Liver (tissue), 9 donors: Measurements from ENCODE around the gene FUS. TPM values are rescaled to one million over a fixed set of nuclear protein-coding genes. Genes with fewer than 3 reads are reported as not detected.
"Not testable (repeated sequence)": the region's sequence is repeated elsewhere in the genome, so short reads cannot be mapped to it uniquely, and the experiment has no call there.

Experiments
- DNase-seq: peaks from one replicate; pipeline ENCODE4 v3.0.0-alpha.2; 2017; ENCODE audit warnings: low spot score
- H3K27ac ChIP-seq, 2 donors: one replicate each; pipeline ENCODE4 v1.7.0; 2013; ENCODE audit warnings: inconsistent platforms in 2 of 2, low read length in 2 of 2, control low read depth in 1 of 2, low read depth in 1 of 2, mild to moderate bottlenecking in 1 of 2
- H3K27me3 ChIP-seq, 4 donors: one replicate each; pipeline versions ENCODE4 v1.6.1 to v1.7.0; 2013; ENCODE audit warnings: low read length in 3 of 4, inconsistent platforms in 1 of 4, mild to moderate bottlenecking in 1 of 4, moderate library complexity in 1 of 4; ENCODE audit not compliant: control insufficient read depth in 4 of 4, insufficient read depth in 4 of 4
- H3K36me3 ChIP-seq, 4 donors: one replicate each; pipeline versions ENCODE4 v1.6.1 to v1.7.0; 2013; ENCODE audit warnings: low read length in 3 of 4, mild to moderate bottlenecking in 3 of 4, low read depth in 1 of 4, moderate library complexity in 1 of 4; ENCODE audit not compliant: control insufficient read depth in 4 of 4, insufficient read depth in 3 of 4
- H3K4me1 ChIP-seq, 4 donors: one replicate each; pipeline versions ENCODE4 v1.6.1 to v1.7.0; 2013; ENCODE audit warnings: low read length in 3 of 4, mild to moderate bottlenecking in 3 of 4, moderate library complexity in 1 of 4; ENCODE audit not compliant: control insufficient read depth in 4 of 4, insufficient read depth in 4 of 4
- H3K4me3 ChIP-seq, 3 donors: one replicate each; pipeline versions ENCODE4 v1.6.1 to v1.7.0; 2013; ENCODE audit warnings: low read length in 3 of 3, control low read depth in 1 of 3, low read depth in 1 of 3, mild to moderate bottlenecking in 1 of 3
- H3K9ac ChIP-seq, 2 donors: one replicate each; pipeline ENCODE4 v1.7.0; 2013; ENCODE audit warnings: low read length in 2 of 2, mild to moderate bottlenecking in 2 of 2, moderate library complexity in 2 of 2, control low read depth in 1 of 2, low read depth in 1 of 2
- H3K9me3 ChIP-seq, 4 donors: one replicate each; pipeline versions ENCODE4 v1.6.1 to v1.7.0; 2013; ENCODE audit warnings: low read length in 3 of 4; ENCODE audit not compliant: control insufficient read depth in 4 of 4
- FOXA1 ChIP-seq: IDR thresholded peaks from 2 replicates; pipeline ENCODE4 v1.6.1; 2016; ENCODE audit warnings: antibody characterized with exemption
- FOXA2 ChIP-seq: IDR thresholded peaks from 2 replicates; pipeline ENCODE4 v1.6.1; 2016; ENCODE audit warnings: antibody characterized with exemption
- HNF4A ChIP-seq, 2 donors: conservative IDR thresholded peaks; 2 replicates each; pipeline ENCODE4 v1.6.1; 2016; ENCODE audit warnings: antibody characterized with exemption in 2 of 2, mild to moderate bottlenecking in 2 of 2
- MAX ChIP-seq: IDR thresholded peaks from 2 replicates; pipeline ENCODE4 v1.6.1; 2016; ENCODE audit warnings: antibody characterized with exemption
- RXRA ChIP-seq, 2 donors: IDR thresholded peaks; 2 replicates each; pipeline ENCODE4 v1.6.1; 2017 to 2018; ENCODE audit warnings: antibody characterized with exemption in 2 of 2, mild to moderate bottlenecking in 1 of 2
- SP1 ChIP-seq: IDR thresholded peaks from 2 replicates; pipeline ENCODE4 v1.6.1; 2018; ENCODE audit warnings: antibody characterized with exemption, mild to moderate bottlenecking
- TAF1 ChIP-seq: conservative IDR thresholded peaks from 2 replicates; pipeline ENCODE4 v1.6.1; 2016; ENCODE audit warnings: antibody characterized with exemption, mild to moderate bottlenecking
- YY1 ChIP-seq: IDR thresholded peaks from 2 replicates; pipeline ENCODE4 v1.6.1; 2016; ENCODE audit warnings: antibody characterized with exemption, mild to moderate bottlenecking
- WGBS: extraction: QIAGEN DNeasy Blood & Tissue Kit; methylation state at CpG from one replicate; pipeline ENCODE4 v1.1.7; 2013; 5-methylcytosine and 5-hydroxymethylcytosine counted together
- polyA plus RNA-seq, 2 donors: library from polyadenylated mRNA; stranded (reverse) in 1 of 2; unstranded in 1 of 2; fragments of 200-250 nt in 1 of 2; fragments of >200 nt in 1 of 2; fragmentation: Nextera tagmentation in 1 of 2; extraction: Ambion mirVana in 1 of 2; gene quantifications; one replicate each; pipeline versions ENCODE4 v1.2.1 to v1.2.3, GENCODE V29; 2013 to 2015
- total RNA-seq, 2 donors: library from RNA; depleted of rRNA; stranded (reverse); fragments of >200 nt; gene quantifications; one replicate each; pipeline ENCODE4 v1.2.3, GENCODE V29; 2014
- TF ChIP-seq, protein P1 (sequence below): fragments of 150-350 bp; IDR thresholded peaks from 2 replicates; pipeline ENCODE4 v1.5.1; 2017; ENCODE audit warnings: improper control_type of control experiment, low read depth, low read length; ENCODE audit not compliant: missing input control
- donor health status: healthy.
- donor health status: healthy.
- donor health status: healthy.
- donor health status: healthy.
- donor health status: healthy.

Gene FUS
- total and polyA plus RNA-seq, 4 donors = 7.5 to 51.5 (median 39.3) TPM

DNA sequence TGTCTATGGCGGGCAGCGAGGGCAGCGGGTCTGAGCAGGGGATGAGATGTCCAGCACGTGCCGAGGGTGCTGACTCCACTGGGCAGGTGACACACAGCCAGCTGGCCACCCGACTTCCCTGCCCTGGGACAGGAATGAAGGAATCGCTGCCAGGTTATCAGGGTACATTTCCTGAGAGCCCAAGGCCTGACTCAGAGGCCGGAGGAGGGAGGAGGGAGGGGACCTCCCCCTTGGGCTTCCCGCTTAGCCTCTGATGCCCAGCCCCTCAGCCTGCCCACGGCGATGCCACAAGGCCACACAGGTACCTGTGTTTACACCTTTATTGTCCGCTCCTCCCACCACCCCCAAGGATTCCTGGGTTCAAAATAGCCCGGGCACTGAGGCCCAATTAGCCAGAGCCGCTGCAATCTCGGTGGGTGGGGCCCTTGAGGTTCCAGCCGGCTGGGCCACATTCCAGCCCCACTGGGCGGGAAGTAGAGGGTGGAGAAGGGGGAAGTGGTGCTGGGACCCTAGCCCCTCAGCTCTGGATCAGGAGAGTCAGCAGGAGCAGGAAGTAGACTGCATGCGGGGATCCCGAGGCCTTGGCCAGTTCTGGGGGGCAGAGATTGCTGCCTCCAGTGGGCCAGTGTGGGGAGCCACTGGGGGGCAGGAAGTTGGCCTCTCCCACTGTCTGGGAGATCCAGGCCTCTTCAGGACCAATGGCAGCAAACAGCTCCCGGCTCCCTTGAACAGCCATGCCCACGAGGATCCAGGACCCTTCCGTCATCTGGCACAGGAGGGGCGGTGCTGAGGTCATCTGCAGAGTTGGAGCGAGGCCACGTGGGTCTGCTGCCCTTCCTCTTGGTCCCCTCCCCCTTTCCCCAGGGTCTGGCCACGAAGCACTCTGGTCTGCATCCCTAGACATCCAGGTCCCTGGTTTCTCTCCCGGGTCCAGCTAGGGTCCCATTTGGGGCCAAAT is 41.0 kb upstream of the FUS start:
- Histone ChIP-seq H3K9ac (no peak overlapping the region), H3K27me3 (no peaks in the 10 kb centered on the region), H3K36me3 (no peaks in the 10 kb centered on the region), H3K4me1 (peaks cover 14 to 40% (median 24%) of the 10 kb centered on the region in 4 donors), H3K4me3 (no peak overlapping the region), H3K27ac (peak overlapping the region in 1 of 2 donors; percentile 33), H3K9me3 (no peaks in the 10 kb centered on the region)
- TF ChIP-seq SP1 (peak; percentile 44), YY1 (no peak), HNF4A (conservative IDR thresholded peaks at IDR 0.05) (no peak), RXRA (IDR thresholded peaks at IDR 0.05) (no peak)
- TF ChIP-seq, protein P1, sequence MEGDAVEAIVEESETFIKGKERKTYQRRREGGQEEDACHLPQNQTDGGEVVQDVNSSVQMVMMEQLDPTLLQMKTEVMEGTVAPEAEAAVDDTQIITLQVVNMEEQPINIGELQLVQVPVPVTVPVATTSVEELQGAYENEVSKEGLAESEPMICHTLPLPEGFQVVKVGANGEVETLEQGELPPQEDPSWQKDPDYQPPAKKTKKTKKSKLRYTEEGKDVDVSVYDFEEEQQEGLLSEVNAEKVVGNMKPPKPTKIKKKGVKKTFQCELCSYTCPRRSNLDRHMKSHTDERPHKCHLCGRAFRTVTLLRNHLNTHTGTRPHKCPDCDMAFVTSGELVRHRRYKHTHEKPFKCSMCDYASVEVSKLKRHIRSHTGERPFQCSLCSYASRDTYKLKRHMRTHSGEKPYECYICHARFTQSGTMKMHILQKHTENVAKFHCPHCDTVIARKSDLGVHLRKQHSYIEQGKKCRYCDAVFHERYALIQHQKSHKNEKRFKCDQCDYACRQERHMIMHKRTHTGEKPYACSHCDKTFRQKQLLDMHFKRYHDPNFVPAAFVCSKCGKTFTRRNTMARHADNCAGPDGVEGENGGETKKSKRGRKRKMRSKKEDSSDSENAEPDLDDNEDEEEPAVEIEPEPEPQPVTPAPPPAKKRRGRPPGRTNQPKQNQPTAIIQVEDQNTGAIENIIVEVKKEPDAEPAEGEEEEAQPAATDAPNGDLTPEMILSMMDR = no peak
- 66% methylated on average over 27 of the region's 27 CpGs for WGBS
- DNase-seq = no peak

DNA sequence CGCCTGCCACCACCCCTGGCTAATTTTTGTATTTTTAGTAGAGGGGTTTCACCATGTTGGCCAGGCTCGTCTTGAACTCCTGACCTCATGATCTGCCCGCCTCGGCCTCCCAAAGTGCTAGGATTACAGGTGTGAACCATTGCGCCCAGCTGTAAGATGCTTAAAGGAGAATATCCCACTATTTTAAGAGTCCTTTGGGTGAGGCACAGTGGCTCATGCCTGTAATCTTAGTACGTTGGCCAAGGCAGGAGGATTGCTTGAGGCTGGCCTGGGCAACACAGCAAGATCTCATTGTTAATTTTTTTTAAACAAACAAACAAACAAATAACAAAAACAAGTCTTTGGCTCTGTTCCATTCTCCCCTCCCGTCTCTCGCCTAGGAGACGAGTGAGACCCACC is 38.9 kb upstream of the FUS start:
- not testable (repeated sequence) for H3K27me3 ChIP-seq, H3K4me3 ChIP-seq, DNase-seq, H3K9me3 ChIP-seq, H3K9ac ChIP-seq, H3K36me3 ChIP-seq
- 93% methylated on average over 9 of the region's 9 CpGs for WGBS
- H3K27ac ChIP-seq = peak overlapping the region; percentile 50 to 81
- peaks cover 14 to 27% (median 19%) of the 10 kb centered on the region in 4 donors for H3K4me1 ChIP-seq

DNA sequence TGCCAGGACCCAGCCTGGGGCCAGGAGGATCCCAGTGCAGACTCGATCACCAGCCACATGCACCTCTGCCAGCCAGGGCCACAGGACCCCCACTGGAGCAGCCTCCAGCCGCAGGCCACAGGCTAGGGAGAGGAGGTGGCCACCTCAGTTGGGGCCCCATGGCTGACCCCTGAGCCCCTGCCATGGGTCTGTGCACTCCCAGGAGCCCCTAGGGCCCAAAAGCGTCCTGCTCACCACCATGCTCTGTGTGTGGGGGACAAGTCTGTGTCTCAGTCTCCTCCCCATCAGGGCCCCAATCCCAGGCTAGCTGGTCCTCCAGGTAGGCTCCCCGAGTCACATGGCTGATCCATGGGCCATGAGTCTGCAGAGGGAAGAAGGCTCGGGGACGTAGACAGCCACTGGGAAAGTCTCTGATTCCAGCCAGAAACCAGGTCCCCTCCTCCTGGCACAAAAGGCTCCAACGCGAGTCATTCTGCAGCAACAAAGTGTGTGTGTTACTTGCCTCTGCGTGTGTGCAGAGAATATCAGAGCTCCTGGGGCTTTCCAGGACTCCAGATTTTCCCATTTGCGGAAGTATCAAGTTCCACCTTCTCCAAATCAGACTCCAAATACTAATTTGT is 38.3 kb upstream of the FUS start:
- Histone ChIP-seq H3K27ac (peak overlapping the region; percentile 50 to 81), H3K4me1 (peaks cover 14 to 26% (median 19%) of the 10 kb centered on the region in 4 donors), H3K4me3 (peak overlapping the region in 1 of 3 donors; percentile 53), H3K9ac (peak overlapping the region in 1 of 2 donors; percentile 75), H3K9me3 (no peaks in the 10 kb centered on the region), H3K36me3 (no peaks in the 10 kb centered on the region), H3K27me3 (no peaks in the 10 kb centered on the region)
- 30% methylated on average over 10 of the region's 10 CpGs for WGBS
- TF ChIP-seq MAX (no peak), SP1 (no peak), TAF1 (no peak), FOXA2 (no peak), RXRA (IDR thresholded peaks at IDR 0.05) (no peak), FOXA1 (no peak)
- TF ChIP-seq, protein P1 = no peak
- no peak for DNase-seq
